OCI-LY3 (cell line): Measurements from ENCODE around the gene AFF1.

Source experiments
- H2AFZ ChIP-seq: fragments of 200-600, 300-600 bp; shearing (Covaris generic); 2 replicates; pipeline ENCODE4 v1.6.0; 2014; ENCODE audit warnings: antibody characterized with exemption, low read depth, low read length
- H3K27ac ChIP-seq: fragments of 200-600, 300-600 bp; sonication (generic); 2 replicates; pipeline ENCODE4 v1.5.1; 2014; ENCODE audit warnings: mild to moderate bottlenecking, low read length, moderate library complexity, mixed read lengths
- H3K27me3 ChIP-seq: fragments of 200-600, 300-600 bp; sonication (generic); 2 replicates; pipeline ENCODE4 v1.6.1; 2014; ENCODE audit warnings: low read depth, low read length, mixed read lengths
- H3K36me3 ChIP-seq: fragments of 200-600, 300-600 bp; sonication (generic); replicated peaks from 2 replicates; pipeline ENCODE3; 2014; ENCODE audit warnings: low read depth, low read length, mixed read lengths
- H3K4me1 ChIP-seq: fragments of 300-600, 200-600 bp; sonication (generic); 2 replicates; pipeline ENCODE4 v1.6.1; 2014; ENCODE audit warnings: low read length, mixed read lengths
- H3K4me2 ChIP-seq: fragments of 200-600, 300-600 bp; sonication (generic); 2 replicates; pipeline ENCODE4 v1.6.1; 2014; ENCODE audit warnings: low read length, mixed read lengths
- H3K4me3 ChIP-seq: fragments of 300-600, 200-600 bp; sonication (generic); 2 replicates; pipeline ENCODE4 v1.5.1; 2014; ENCODE audit warnings: antibody characterized with exemption, mild to moderate bottlenecking, low read length, moderate library complexity
- H3K79me2 ChIP-seq: fragments of 300-600, 200-600 bp; shearing (Covaris generic); 2 replicates; pipeline ENCODE4 v1.6.1; 2014; ENCODE audit warnings: mild to moderate bottlenecking, low read length, mixed read lengths
- H3K9ac ChIP-seq: fragments of 300-600, 200-600 bp; shearing (Covaris generic); 2 replicates; pipeline ENCODE4 v1.6.0; 2014; ENCODE audit warnings: mild to moderate bottlenecking, low read length, moderate library complexity
- H3K9me3 ChIP-seq: fragments of 200-600, 300-600 bp; shearing (Covaris generic); 2 replicates; pipeline ENCODE4 v1.6.1; 2014; ENCODE audit warnings: low read length, mixed read lengths; ENCODE audit not compliant: insufficient read depth
- H4K20me1 ChIP-seq: fragments of 200-600, 300-600 bp; sonication (generic); 2 replicates; pipeline ENCODE4 v1.6.1; 2016; ENCODE audit warnings: low read length, mixed read lengths; ENCODE audit not compliant: insufficient read depth
- EZH2phosphoT487 ChIP-seq: fragments of 200-600 bp; shearing (Covaris generic); IDR thresholded peaks from 2 replicates; pipeline ENCODE4 v1.6.1; 2018; ENCODE audit warnings: antibody characterized with exemption, mixed run types, low read depth
- TF ChIP-seq, protein P1 (sequence below): fragments of 200-600, 300-600 bp; sonication (generic); IDR thresholded peaks from 2 replicates; pipeline ENCODE4 v1.5.1; 2014; ENCODE audit warnings: antibody characterized with exemption, low read length, low read depth

AFF1 gene

GRCh38 chr4:87089368-87089767, 154.6 kb downstream of the AFF1 start:
- Histone ChIP-seq H3K9ac (no peak overlapping the region), H3K4me3 (no peak overlapping the region), H4K20me1 (0 out of 2 replicates have a peak, but pooled peaks cover 6% of the 10 kb centered on the region), H3K4me2 (no peak overlapping the region), H2AFZ (no peak overlapping the region), H3K9me3 (no peaks in the 10 kb centered on the region), H3K79me2 (no peaks in the 10 kb centered on the region), H3K27me3 (no peaks in the 10 kb centered on the region), H3K36me3 (peaks cover 4% of the 10 kb centered on the region), H3K4me1 (peaks cover 30% of the 10 kb centered on the region), H3K27ac (no peak overlapping the region)
- TF ChIP-seq, protein P1, sequence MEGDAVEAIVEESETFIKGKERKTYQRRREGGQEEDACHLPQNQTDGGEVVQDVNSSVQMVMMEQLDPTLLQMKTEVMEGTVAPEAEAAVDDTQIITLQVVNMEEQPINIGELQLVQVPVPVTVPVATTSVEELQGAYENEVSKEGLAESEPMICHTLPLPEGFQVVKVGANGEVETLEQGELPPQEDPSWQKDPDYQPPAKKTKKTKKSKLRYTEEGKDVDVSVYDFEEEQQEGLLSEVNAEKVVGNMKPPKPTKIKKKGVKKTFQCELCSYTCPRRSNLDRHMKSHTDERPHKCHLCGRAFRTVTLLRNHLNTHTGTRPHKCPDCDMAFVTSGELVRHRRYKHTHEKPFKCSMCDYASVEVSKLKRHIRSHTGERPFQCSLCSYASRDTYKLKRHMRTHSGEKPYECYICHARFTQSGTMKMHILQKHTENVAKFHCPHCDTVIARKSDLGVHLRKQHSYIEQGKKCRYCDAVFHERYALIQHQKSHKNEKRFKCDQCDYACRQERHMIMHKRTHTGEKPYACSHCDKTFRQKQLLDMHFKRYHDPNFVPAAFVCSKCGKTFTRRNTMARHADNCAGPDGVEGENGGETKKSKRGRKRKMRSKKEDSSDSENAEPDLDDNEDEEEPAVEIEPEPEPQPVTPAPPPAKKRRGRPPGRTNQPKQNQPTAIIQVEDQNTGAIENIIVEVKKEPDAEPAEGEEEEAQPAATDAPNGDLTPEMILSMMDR = no peak
- TF ChIP-seq EZH2phosphoT487 = no peak

DNA sequence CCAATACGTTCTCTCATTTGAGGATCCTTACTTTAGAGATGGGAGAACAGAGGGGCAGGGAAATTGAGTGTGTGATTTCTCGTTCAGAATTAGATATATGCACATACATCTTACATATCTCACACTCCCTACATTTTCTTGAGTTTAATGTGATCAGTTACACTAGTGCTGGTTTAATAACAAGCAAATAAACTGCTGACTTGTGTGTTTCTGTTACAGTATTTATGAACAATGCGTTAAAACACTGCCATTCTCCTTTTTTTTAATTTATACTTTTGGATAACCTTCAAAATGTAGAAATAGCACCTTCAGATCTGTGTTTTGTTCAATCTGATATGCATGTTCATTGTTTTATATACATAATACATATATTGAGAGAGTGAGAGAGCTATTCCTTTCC, 155.5 kb downstream of the AFF1 start:
- TF ChIP-seq EZH2phosphoT487 = no peak
- Histone ChIP-seq H2AFZ (no peak overlapping the region), H3K9ac (no peak overlapping the region), H3K27me3 (no peaks in the 10 kb centered on the region), H3K4me1 (peaks cover 30% of the 10 kb centered on the region), H3K4me2 (no peak overlapping the region), H3K27ac (no peak overlapping the region), H3K36me3 (peaks cover 8% of the 10 kb centered on the region), H3K9me3 (no peaks in the 10 kb centered on the region), H4K20me1 (0 out of 2 replicates have a peak, but pooled peaks cover 6% of the 10 kb centered on the region), H3K4me3 (no peak overlapping the region), H3K79me2 (no peaks in the 10 kb centered on the region)

GRCh38 chr4:87092389-87093141, 157.8 kb downstream of the AFF1 start:
- Histone ChIP-seq H3K27me3 (no peaks in the 10 kb centered on the region), H3K27ac (no peak overlapping the region), H3K4me3 (no peak overlapping the region), H3K9me3 (no peaks in the 10 kb centered on the region), H3K79me2 (no peaks in the 10 kb centered on the region), H2AFZ (no peak overlapping the region), H4K20me1 (0 out of 2 replicates have a peak, but pooled peaks cover 6% of the 10 kb centered on the region), H3K4me2 (no peak overlapping the region), H3K9ac (no peak overlapping the region), H3K4me1 (peaks cover 29% of the 10 kb centered on the region), H3K36me3 (peaks cover 5% of the 10 kb centered on the region)
- TF ChIP-seq, protein P1 = no peak
- TF ChIP-seq EZH2phosphoT487 = no peak

- H3K27me3 ChIP-seq = no peaks in the 10 kb centered on the region
- H3K9me3 ChIP-seq = no peaks in the 10 kb centered on the region
- H3K4me2 ChIP-seq = peak overlapping the region; percentile 25
- 0 out of 2 replicates have a peak overlapping the region, but pooled peaks have one; percentile 12 for H3K27ac ChIP-seq
- no peak overlapping the region for H2AFZ ChIP-seq
- no peak for TF ChIP-seq EZH2phosphoT487
- TF ChIP-seq, protein P1 = peak; percentile 80
- no peaks in the 10 kb centered on the region for H3K79me2 ChIP-seq
- H3K4me1 ChIP-seq = peaks cover 37% of the 10 kb centered on the region
- no peak overlapping the region for H3K9ac ChIP-seq
- H4K20me1 ChIP-seq = 0 out of 2 replicates have a peak, but pooled peaks cover 6% of the 10 kb centered on the region
- no peak overlapping the region for H3K4me3 ChIP-seq
- H3K36me3 ChIP-seq = peaks cover 5% of the 10 kb centered on the region
These were observed 158.8 kb downstream of the AFF1 start for GRCh38 chr4:87093443-87094123.
